Globus pallidus (tissue), 1 donor: ENCODE measurements around the gene CD8B2.
"Not testable (repeated sequence)": the region's sequence is repeated elsewhere in the genome, so short reads cannot be mapped to it uniquely, and the experiment has no call there.

Experiments used
- DNase-seq: peaks from one replicate; pipeline ENCODE4 v3.0.0-alpha.2; 2015; ENCODE audit warnings: low spot score

Gene CD8B2

DNA sequence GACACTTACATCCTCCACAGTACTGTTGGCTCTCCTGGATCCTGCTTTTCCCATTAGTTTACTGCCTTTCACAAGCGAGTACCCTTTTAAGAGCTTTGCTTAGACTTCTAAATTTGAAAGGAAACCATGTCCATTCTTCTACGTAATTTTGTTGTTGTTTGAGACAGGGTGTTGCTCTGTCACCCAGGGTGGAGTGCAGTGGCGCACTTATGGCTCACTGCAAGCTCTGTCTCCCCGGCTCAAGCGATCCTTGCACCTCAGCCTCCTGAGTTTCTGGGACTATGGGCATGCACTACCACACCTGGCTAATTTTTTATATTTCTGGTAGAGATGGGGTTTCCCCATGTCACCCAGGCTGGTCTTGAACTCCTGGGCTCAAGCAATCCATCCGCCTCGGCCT is 24.8 kb downstream of the CD8B2 start:
- DNase-seq = not testable (repeated sequence)

DNA sequence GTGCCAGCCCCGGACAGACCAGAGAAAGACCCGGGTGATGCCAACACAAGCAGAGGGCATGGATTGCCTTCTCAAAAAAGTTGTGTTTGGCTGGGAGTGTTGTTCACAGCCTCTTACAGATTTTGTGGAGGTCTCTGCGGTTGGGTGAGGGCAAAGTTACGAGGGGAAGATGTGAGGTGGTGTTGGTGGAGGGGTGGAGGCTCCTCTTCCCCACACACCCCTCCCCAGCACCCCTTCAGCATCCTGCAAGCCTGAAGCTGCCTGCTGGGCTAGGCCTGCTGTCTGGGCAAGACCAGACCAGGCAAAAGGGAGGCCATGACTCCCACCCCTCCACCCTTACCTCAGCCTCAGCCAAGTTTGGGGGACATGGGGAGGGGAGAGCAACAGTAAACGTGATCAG is 26.2 kb downstream of the CD8B2 start:
- DNase-seq = not testable (repeated sequence)

DNA sequence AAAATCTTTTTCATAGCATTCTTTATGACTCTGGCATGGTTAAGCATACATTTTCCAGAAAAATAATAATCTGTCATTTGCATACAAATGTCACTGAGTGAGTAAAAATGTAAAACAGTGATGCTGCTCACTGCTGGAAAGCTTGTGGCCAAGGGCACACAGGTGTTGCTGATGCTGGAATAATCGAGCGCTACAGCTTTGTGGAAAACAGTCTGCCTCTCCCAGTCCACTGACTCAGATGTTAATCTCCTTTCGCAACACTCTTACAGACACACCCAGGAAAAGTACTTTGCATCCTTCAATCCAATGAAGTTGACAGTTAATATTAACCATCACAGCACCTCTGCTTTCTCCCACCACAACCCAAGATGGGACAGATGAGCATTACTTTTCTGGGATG is 27.7 kb downstream of the CD8B2 start:
- DNase-seq = not testable (repeated sequence)

GRCh38 chr2:106516436-106516835 is 29.3 kb downstream of the CD8B2 start:
- DNase-seq = no peak

DNA sequence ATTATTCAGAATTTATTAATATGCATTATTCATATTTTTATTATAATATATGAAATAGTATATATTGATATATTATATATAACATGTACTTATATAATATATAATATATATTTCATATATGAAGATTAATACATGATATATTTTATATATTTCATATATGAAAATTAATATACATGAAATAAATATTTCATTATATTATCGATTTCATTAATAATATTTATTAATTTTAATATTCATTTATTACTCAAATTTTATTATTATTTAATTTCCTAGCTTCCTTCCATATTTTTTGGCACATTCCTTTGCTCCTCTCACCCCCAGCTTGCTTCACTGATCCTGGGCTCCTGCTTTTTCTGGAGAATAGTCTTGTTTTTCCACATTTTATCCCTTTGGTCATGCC is 29.7 kb downstream of the CD8B2 start:
- no peak for DNase-seq

GRCh38 chr2:106517329-106517728 is 30.2 kb downstream of the CD8B2 start:
- no peak for DNase-seq

GRCh38 chr2:106519767-106520166 is 32.6 kb downstream of the CD8B2 start:
- DNase-seq = no peak

GRCh38 chr2:106521016-106521415 is 33.9 kb downstream of the CD8B2 start:
- no peak for DNase-seq

DNA sequence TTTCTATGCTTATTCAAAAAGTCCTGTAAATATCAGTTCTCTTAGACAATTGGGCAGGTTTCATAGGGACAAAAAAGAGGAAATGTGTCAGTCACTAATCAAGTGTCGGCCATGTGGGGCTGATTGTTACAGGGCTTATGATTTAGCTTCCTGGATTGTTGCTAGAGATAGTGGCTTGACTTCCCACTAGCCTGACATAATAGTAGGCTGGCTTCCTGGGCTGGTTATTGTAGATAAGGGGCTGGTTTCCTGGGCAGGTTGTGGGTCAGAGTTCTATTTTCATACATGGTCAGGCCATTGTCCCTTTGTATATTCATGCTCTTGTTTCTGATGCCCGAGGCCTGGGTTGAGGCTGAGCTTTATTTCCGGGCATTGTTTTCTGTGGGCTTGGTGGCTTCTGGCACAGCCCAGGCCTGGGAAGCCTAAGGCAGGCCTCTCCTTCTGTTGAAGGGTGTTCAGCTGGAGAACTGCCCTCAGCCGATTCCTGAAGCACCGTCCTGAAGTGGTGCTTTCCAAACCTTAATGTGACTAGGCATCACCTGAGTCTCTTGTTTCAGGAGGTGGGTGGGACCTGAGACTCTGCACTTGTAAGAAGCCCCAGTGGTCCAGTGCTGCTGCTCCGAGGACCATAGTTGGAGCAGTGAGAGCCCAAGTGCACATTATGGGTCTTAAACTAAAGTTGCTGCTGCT is 37.0 kb downstream of the CD8B2 start:
- no peak for DNase-seq

- no peak for DNase-seq
Measured at GRCh38 chr2:106530866-106531265, 43.7 kb downstream of the CD8B2 start.

GRCh38 chr2:106531676-106532214 is 44.6 kb downstream of the CD8B2 start:
- no peak for DNase-seq

DNA sequence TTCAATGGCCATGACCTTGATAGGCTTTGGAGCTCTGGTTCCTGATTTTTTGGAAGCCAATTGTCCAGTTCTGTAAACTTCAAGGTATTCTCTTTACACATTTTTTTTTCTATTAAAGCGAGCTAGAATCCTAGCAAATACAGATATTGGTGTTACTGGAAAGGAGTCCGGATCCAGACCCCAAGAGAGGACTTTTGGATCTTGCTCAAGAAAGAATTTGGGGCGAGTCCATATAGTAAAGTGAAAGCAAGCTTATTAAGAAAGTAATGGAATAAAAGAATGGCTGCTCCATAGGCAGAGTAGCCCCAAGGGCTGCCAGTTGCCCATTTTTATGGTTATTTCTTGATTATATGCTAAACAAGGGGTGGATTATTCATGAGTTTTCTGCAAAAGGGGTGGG is 45.1 kb downstream of the CD8B2 start:
- DNase-seq = no peak

GRCh38 chr2:106534471-106534870 is 47.3 kb downstream of the CD8B2 start:
- no peak for DNase-seq

DNA sequence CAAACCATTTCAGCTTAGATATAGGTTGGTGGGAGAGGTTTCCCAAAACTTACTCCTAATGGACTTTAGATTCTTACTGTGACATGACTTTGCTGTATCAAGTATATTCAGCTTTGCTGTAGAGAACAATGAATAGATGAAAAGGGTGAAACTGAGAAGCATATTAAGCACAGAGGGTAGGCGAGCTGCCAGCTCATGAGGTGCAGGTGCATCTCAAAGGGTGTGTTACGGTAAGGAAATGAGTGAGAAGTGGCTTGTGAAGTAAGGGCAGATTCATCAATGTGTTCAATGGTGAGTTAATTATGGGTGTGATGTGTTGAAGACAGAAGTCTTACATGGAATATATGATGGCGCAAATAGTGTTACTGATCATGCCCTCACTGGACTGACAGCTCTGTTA is 49.3 kb downstream of the CD8B2 start:
- DNase-seq = no peak

GRCh38 chr2:106537047-106537446 is 49.9 kb downstream of the CD8B2 start:
- DNase-seq = peak; percentile 50

- no peak for DNase-seq
Measured at GRCh38 chr2:106537791-106538191, 50.6 kb downstream of the CD8B2 start.

- DNase-seq = no peak
Measured at GRCh38 chr2:106540886-106541285, 53.7 kb downstream of the CD8B2 start.

GRCh38 chr2:106541333-106541732 is 54.2 kb downstream of the CD8B2 start:
- no peak for DNase-seq

DNA sequence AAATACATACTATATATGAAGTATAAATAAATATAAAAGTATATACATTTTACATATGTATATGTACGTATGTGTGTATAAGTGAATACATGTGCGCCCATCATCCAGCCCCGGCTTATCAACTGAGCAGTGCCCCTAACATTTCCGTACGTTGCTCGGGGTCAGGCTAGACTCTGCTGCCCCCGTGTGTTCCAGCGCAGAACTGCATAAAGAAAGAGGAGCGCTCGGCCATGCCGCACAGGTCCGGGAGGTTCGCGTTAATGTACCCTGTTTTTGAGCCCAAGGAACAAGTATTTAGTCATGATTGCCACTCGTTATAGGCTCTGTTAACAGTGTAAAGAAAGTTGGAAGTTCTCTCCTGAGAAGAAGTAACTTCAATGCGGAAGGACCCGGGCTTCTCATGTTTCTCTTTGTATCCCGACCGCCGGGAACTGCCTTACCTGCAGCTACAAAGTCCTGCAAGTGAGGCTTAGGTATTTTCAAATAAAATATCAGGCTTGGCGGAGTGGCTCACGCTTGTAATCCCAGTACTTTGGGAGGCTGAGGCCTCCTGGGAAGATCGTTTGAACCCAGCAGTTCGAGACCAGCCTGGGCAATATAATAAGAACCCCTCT is 55.7 kb downstream of the CD8B2 start:
- peak; percentile 18 for DNase-seq

GRCh38 chr2:106545007-106545406 is 57.8 kb downstream of the CD8B2 start:
- no peak for DNase-seq

DNA sequence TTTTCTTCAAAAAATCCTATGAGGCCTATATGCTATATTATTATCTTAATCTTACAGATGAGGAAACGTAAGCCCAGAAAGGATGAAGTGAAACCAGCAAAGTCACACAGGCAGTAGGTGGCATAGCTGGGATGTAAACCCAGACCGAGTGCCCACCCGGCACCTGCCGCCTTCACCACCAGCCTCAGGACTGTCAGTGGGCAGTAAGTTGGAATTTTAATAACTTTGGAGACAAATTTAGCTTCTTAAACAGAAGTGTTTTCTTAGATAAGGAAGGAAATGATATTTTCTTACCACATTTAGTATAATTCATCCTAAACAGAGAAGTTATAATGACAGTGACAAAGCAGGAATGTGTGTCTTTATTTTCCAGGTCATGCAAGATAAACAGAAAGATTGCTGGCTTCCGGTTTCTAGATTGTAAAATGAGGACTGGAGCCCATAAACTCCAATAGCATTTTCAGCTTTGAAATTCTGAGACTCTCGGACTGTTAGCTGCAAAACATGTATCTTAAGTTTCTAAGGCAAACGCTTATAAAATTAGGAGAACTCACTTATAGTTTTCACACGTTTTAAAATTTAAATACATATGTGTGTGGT is 59.3 kb downstream of the CD8B2 start:
- no peak for DNase-seq

- no peak for DNase-seq
Measured at GRCh38 chr2:106547164-106547903, 60.2 kb downstream of the CD8B2 start.
